Cardiac muscle cell (in vitro differentiated cells and primary cell): ENCODE results near the gene LCE1F. TPM values are rescaled to one million over a fixed set of nuclear protein-coding genes. Genes with fewer than 3 reads are reported as not detected.

Experiments used
- DNase-seq, 2 donors: peaks; one replicate each; pipeline versions ENCODE4 v3.0.0 to v3.0.0-alpha.2; 2010 to 2017; ENCODE audit warnings: low read depth in 1 of 2, low spot score in 1 of 2
- H3K27ac ChIP-seq: fragments of 200-600 bp; sonication (generic); 2 replicates; pipeline ENCODE4 v1.5.1; 2016
- H3K27me3 ChIP-seq: fragments of 200-600 bp; sonication (generic); 2 replicates; pipeline ENCODE4 v1.6.0; 2016; ENCODE audit warnings: control low read depth
- H3K36me3 ChIP-seq: fragments of 200-600 bp; sonication (generic); 2 replicates; pipeline ENCODE4 v1.5.1; 2016; ENCODE audit warnings: control low read depth
- H3K4me1 ChIP-seq: fragments of 200-600 bp; sonication (generic); 2 replicates; pipeline ENCODE4 v1.8.1; 2017; ENCODE audit warnings: low read depth, mild to moderate bottlenecking, mixed run types
- H3K4me3 ChIP-seq: fragments of 200-600 bp; sonication (generic); 2 replicates; pipeline ENCODE4 v1.5.1; 2016; ENCODE audit warnings: mild to moderate bottlenecking
- H3K9me3 ChIP-seq: fragments of 200-600 bp; sonication (generic); 2 replicates; pipeline ENCODE4 v1.5.1; 2017; ENCODE audit warnings: low read depth, mild to moderate bottlenecking, control low read depth
- polyA plus RNA-seq: library from polyadenylated mRNA; unstranded; fragments of >200 nt; fragmentation: Nextera tagmentation; extraction: Ambion mirVana; gene quantifications from 2 replicates; pipeline ENCODE4 v1.2.1, GENCODE V29; 2016
- total RNA-seq: library from RNA; depleted of rRNA; stranded (reverse); fragments of >200 nt; gene quantifications from 2 replicates; pipeline ENCODE4 v1.2.3, GENCODE V29; 2016
- TF ChIP-seq, protein P1 (sequence below): IDR thresholded peaks from 2 replicates; pipeline ENCODE4 v1.5.1; 2012; ENCODE audit warnings: low read depth, mild to moderate bottlenecking, low read length

The LCE1F gene
- total and polyA plus RNA-seq, 2 experiments from 2014 or later = not detected

DNA sequence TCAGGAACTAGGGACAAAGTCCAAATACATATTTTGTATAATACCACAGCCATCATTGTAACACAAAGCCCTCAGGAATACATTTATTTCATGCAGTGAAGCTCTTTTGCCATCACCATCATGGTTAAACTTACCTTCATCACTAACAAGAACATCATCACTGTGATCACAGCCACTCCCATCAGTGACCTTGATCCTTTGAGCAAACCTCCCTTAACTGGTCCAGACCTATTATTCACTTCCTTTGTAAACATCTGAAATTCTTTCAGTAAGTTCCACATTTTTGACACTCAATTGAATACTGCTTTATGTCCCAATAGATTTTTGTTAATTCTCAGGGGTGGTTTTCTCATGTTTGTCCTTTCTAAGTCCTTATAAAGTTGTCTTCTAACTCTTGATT is 33.3 kb upstream of the LCE1F start:
- H3K4me3 ChIP-seq = no peak overlapping the region
- H3K9me3 ChIP-seq = no peaks in the 10 kb centered on the region
- no peaks in the 10 kb centered on the region for H3K27me3 ChIP-seq
- no peaks in the 10 kb centered on the region for H3K36me3 ChIP-seq
- no peaks in the 10 kb centered on the region for H3K4me1 ChIP-seq
- no peak for DNase-seq
- TF ChIP-seq, protein P1, sequence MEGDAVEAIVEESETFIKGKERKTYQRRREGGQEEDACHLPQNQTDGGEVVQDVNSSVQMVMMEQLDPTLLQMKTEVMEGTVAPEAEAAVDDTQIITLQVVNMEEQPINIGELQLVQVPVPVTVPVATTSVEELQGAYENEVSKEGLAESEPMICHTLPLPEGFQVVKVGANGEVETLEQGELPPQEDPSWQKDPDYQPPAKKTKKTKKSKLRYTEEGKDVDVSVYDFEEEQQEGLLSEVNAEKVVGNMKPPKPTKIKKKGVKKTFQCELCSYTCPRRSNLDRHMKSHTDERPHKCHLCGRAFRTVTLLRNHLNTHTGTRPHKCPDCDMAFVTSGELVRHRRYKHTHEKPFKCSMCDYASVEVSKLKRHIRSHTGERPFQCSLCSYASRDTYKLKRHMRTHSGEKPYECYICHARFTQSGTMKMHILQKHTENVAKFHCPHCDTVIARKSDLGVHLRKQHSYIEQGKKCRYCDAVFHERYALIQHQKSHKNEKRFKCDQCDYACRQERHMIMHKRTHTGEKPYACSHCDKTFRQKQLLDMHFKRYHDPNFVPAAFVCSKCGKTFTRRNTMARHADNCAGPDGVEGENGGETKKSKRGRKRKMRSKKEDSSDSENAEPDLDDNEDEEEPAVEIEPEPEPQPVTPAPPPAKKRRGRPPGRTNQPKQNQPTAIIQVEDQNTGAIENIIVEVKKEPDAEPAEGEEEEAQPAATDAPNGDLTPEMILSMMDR = no peak
- no peak overlapping the region for H3K27ac ChIP-seq

GRCh38 chr1:152743371-152744145 is 31.4 kb upstream of the LCE1F start:
- H3K9me3 ChIP-seq = no peaks in the 10 kb centered on the region
- H3K36me3 ChIP-seq = no peaks in the 10 kb centered on the region
- DNase-seq = no peak
- no peaks in the 10 kb centered on the region for H3K27me3 ChIP-seq
- TF ChIP-seq, protein P1 = no peak
- H3K27ac ChIP-seq = no peak overlapping the region
- H3K4me1 ChIP-seq = no peaks in the 10 kb centered on the region
- no peak overlapping the region for H3K4me3 ChIP-seq

DNA sequence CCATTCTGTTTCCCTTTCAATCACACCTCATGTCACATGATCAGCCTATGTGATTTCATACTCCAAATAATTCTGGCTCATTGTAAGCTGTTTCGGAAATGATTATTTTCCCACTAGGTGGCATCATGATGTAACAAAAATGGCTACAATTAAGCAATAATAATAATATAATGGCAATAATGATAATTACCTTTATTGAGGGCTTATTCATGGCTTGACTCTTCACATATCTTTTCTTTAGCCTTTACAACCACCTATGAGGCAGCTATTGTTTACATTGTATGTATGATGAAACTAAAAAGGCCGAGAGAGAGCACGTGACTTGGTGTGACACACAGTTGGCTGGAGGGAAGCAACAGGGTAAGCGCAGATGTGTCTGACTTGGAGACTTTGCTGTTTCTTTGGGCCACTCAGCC is 29.6 kb upstream of the LCE1F start:
- Histone ChIP-seq H3K36me3 (no peaks in the 10 kb centered on the region), H3K27ac (no peak overlapping the region), H3K9me3 (no peaks in the 10 kb centered on the region), H3K4me1 (no peaks in the 10 kb centered on the region), H3K4me3 (no peak overlapping the region), H3K27me3 (no peaks in the 10 kb centered on the region)
- DNase-seq = no peak
- TF ChIP-seq, protein P1 = no peak

DNA sequence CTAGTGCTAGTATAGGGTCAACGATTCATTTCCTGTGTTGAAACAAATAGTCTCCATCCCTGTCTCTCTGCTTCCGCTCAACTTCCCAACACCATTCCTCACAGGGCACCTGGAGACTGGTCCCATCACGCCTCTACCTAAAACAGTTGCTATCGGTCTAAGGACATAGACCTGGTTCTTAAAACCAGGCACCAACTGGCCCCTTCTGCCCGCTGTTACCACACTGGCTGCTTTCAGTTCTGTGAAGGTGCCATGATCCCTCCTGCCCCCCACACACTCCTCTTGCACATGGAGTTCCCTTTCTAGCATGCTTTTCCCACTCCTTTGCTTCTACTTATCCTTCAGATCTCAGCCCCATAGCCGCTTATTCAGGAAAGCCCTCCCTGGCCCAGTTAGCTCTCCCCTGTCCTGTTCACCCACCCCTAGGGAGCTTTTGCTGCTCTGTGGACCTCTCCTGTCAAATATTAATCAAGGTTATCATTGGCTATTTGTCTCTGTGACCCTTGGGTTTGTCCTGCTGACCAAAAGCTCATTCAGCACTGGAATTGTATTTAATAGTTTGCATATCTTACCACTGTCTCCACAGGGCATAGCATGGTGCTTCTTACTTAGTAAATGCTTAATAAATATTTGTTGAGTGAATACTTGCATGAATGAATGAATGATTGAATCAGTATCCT is 29.0 kb upstream of the LCE1F start:
- H3K9me3 ChIP-seq = no peaks in the 10 kb centered on the region
- no peaks in the 10 kb centered on the region for H3K36me3 ChIP-seq
- H3K27ac ChIP-seq = no peak overlapping the region
- TF ChIP-seq, protein P1 = no peak
- no peaks in the 10 kb centered on the region for H3K27me3 ChIP-seq
- no peak overlapping the region for H3K4me3 ChIP-seq
- H3K4me1 ChIP-seq = no peaks in the 10 kb centered on the region
- no peak for DNase-seq

DNA sequence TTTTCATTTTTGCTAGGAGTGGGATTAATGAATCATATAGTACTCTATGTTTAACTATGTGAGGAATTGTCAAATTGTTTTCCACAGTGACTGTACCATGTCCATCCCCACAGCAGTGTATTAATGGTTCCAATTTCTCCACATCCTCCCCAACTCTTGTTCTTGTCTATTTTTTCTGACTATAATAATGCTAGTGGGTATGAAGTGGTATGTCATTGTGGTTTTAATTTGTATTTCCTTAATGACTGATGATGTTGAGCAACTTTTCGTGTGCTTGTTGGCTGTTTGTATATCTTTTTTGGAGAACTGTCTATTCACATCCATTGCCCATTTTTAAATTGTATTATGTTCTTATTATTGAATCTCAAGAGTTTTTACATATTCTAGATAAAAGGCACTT is 27.1 kb upstream of the LCE1F start:
- no peak for DNase-seq
- Histone ChIP-seq H3K4me3 (no peak overlapping the region), H3K4me1 (no peaks in the 10 kb centered on the region), H3K27me3 (no peaks in the 10 kb centered on the region), H3K27ac (no peak overlapping the region), H3K9me3 (no peaks in the 10 kb centered on the region), H3K36me3 (no peaks in the 10 kb centered on the region)
- TF ChIP-seq, protein P1 = no peak
